K562 (cell line): ENCODE measurements around the gene ZG16B. TPM values are rescaled to one million over a fixed set of nuclear protein-coding genes. Genes with fewer than 3 reads are reported as not detected.

Experiments
- ATAC-seq: fragments of 200-7000 bp; cut with Tn5 transposase; 3 replicates; pipeline ENCODE4 v1.9.1; 2020; ENCODE audit warnings: moderate library complexity
- BruUV-seq: library from RNA; stranded (reverse); fragments of 400-500 nt; replicated peaks from 2 replicates; lab custom pipeline; 2021; lab: Mats Ljungman, UMichigan
- CTCF ChIA-PET: fragments of 300-600 bp; formaldehyde crosslinking; extraction: SDS; loops from one replicate; lab custom pipeline; 2021; ENCODE audit warnings: low intra/inter-chr PET ratio; lab: Yijun Ruan, JAX
- POLR2A ChIA-PET: fragments of 300-600, 350-650 bp; sonication (Branson Sonifier 250); formaldehyde crosslinking; extraction: SDS; loops from one replicate; lab custom pipeline; 2021; ENCODE audit warnings: antibody characterized with exemption, inconsistent platforms; lab: Yijun Ruan, JAX
- DNase-seq, 4 experiments: peaks; one replicate each; pipeline versions ENCODE4 v3.0.0 to v3.0.0-alpha.2; 2011 to 2018; ENCODE audit warnings: low spot score in 3 of 4, mixed read lengths in 3 of 4; ENCODE audit errors: extremely low read depth in 1 of 4
- FAIRE-seq: peaks from 2 replicates; lab custom pipeline; 2011; peaks lifted over from hg19 to GRCh38; lab: Jason Lieb, UNC
- H2AFZ ChIP-seq: 2 replicates; pipeline ENCODE4 v1.6.0; 2011; ENCODE audit warnings: low read depth, low read length, control low read depth, inconsistent platforms
- H3K27ac ChIP-seq: fragments of 200-600 bp; 3 replicates; pipeline ENCODE4 v1.8.0; 2011; ENCODE audit warnings: low read depth, mild to moderate bottlenecking, control low read depth, inconsistent platforms, low read length, moderate library complexity, mixed read lengths; ENCODE audit errors: extremely low read depth
- H3K27me3 ChIP-seq, 2 experiments: fragments of 300-600 bp in 1 of 2; 2 replicates in 1 of 2; 3 replicates in 1 of 2; pipeline versions ENCODE4 v1.6.0 to v1.8.0; 2011; ENCODE audit warnings: inconsistent platforms in 2 of 2, low read length in 2 of 2, mild to moderate bottlenecking in 1 of 2, mixed read lengths in 1 of 2, moderate library complexity in 1 of 2; ENCODE audit not compliant: control insufficient read depth in 2 of 2, insufficient read depth in 2 of 2
- H3K36me3 ChIP-seq: fragments of 300-600 bp; 3 replicates; pipeline ENCODE4 v1.8.0; 2011; ENCODE audit warnings: mild to moderate bottlenecking, low read length, inconsistent platforms; ENCODE audit not compliant: control insufficient read depth, insufficient read depth
- H3K4me1 ChIP-seq, 2 experiments: fragments of 200-600 bp in 1 of 2; replicated peaks in 1 of 2; 2 replicates in 1 of 2; 3 replicates in 1 of 2; pipeline versions ENCODE4 v1.5.1 to v1.8.0; 2011; ENCODE audit warnings: inconsistent platforms in 2 of 2, low read length in 2 of 2, mild to moderate bottlenecking in 1 of 2, mixed read lengths in 1 of 2, moderate library complexity in 1 of 2; ENCODE audit not compliant: control insufficient read depth in 2 of 2, insufficient read depth in 2 of 2
- H3K4me2 ChIP-seq: 2 replicates; pipeline ENCODE4 v1.6.1; 2011; ENCODE audit warnings: low read length, control low read depth, inconsistent platforms, mixed read lengths; ENCODE audit not compliant: insufficient read depth
- H3K4me3 ChIP-seq: fragments of 200-600 bp; sonication (generic), shearing (Covaris generic); 2 replicates; pipeline ENCODE4 v1.5.1; 2016; ENCODE audit warnings: control low read depth, inconsistent platforms
- H3K79me2 ChIP-seq: fragments of 200-600 bp; 3 replicates; pipeline ENCODE4 v1.8.0; 2011; ENCODE audit warnings: low read length, inconsistent platforms; ENCODE audit not compliant: control insufficient read depth, insufficient read depth
- H3K9ac ChIP-seq, 2 experiments: 2 replicates each; pipeline versions ENCODE4 v1.6.0 to v1.6.1; 2011; ENCODE audit warnings: low read depth in 2 of 2, low read length in 2 of 2, control low read depth in 1 of 2, inconsistent platforms in 1 of 2, mild to moderate bottlenecking in 1 of 2, mixed read lengths in 1 of 2; ENCODE audit not compliant: insufficient read depth in 1 of 2
- H3K9me1 ChIP-seq: one replicate; pipeline ENCODE4 v1.6.0; 2011; ENCODE audit warnings: inconsistent platforms, mild to moderate bottlenecking, low read length, moderate library complexity; ENCODE audit not compliant: control insufficient read depth, insufficient read depth
- H3K9me3 ChIP-seq: replicated peaks from 2 replicates; pipeline ENCODE4 v1.5.1; 2011; ENCODE audit warnings: low read depth, low read length, inconsistent platforms; ENCODE audit not compliant: control insufficient read depth, insufficient read depth
- H4K20me1 ChIP-seq: replicated peaks from 2 replicates; pipeline ENCODE4 v1.6.1; 2011; ENCODE audit warnings: low read length, inconsistent platforms, mixed read lengths; ENCODE audit not compliant: control insufficient read depth, insufficient read depth
- CCNT2 ChIP-seq: IDR thresholded peaks from 2 replicates; pipeline ENCODE4 v1.6.1; 2011; ENCODE audit warnings: borderline replicate concordance, low read depth, mild to moderate bottlenecking, moderate library complexity, mixed read lengths, low read length; ENCODE audit not compliant: insufficient read length; ENCODE audit errors: extremely low read depth
- CTBP1 ChIP-seq: fragments of 450-650 bp; IDR thresholded peaks from 2 replicates; pipeline ENCODE4 v1.6.1; 2016; ENCODE audit warnings: borderline replicate concordance
- GABPB1 ChIP-seq: sonication (generic); formaldehyde crosslinking; IDR thresholded peaks from 2 replicates; pipeline ENCODE4 v1.8.0; 2022; ENCODE audit warnings: mild to moderate bottlenecking, missing genetic modification reagents
- PBX2 ChIP-seq, 2 experiments: IDR thresholded peaks in 1 of 2; conservative IDR thresholded peaks in 1 of 2; 2 replicates each; pipeline ENCODE4 v1.6.1; 2016; ENCODE audit warnings: low read depth in 2 of 2, mild to moderate bottlenecking in 1 of 2, missing compliant biosample characterization in 1 of 2, missing genetic modification characterization in 1 of 2, moderate library complexity in 1 of 2
- ZKSCAN3 ChIP-seq: fragments of 250-450 bp; sonication (Bioruptor Pico); IDR thresholded peaks from 2 replicates; pipeline ENCODE4 v1.4.0; 2020
- ZNF12 ChIP-seq: sonication (generic); formaldehyde crosslinking; IDR thresholded peaks from 2 replicates; pipeline ENCODE4 v1.4.0; 2020; ENCODE audit warnings: mild to moderate bottlenecking, missing genetic modification reagents
- ZNF263 ChIP-seq: sonication (generic); formaldehyde crosslinking; IDR thresholded peaks from 2 replicates; pipeline ENCODE4 v1.8.0; 2022; ENCODE audit warnings: mild to moderate bottlenecking, missing genetic modification reagents, borderline replicate concordance
- ZNF584 ChIP-seq: fragments of 200-800 bp; sonication (Bioruptor generic); IDR thresholded peaks from 2 replicates; pipeline ENCODE4 v1.6.1; 2016; ENCODE audit warnings: low read depth, mild to moderate bottlenecking, missing genetic modification characterization, missing compliant biosample characterization
- WGBS: fragments of 100-300 bp; shearing (Covaris generic); methylation state at CpG from one replicate; pipeline ENCODE4 v1.1.6; 2016; ENCODE audit warnings: low coverage, mixed read lengths; ENCODE audit not compliant: insufficient coverage; ENCODE audit errors: missing lambda C conversion rate; 5-methylcytosine and 5-hydroxymethylcytosine counted together
- in situ Hi-C: fragments of 300-500 bp; cut with MboI; formaldehyde crosslinking; loops from 4 replicates; pipeline ENCODE4 v1.15.0; 2018; ENCODE audit warnings: inconsistent platforms, mixed read lengths
- intact Hi-C: fragments of 100-400 bp; cut with micrococcal nuclease; formaldehyde crosslinking; loops from 2 replicates; pipeline ENCODE4 v1.14.2; 2022
- polyA plus RNA-seq, 8 experiments: library from polyadenylated mRNA; depleted of rRNA in 4 of 8; stranded (reverse) in 5 of 8; unstranded in 3 of 8; fragments of >200 nt; fragmentation: Nextera tagmentation in 2 of 8; fragmentation: Illumina TruSeq in 1 of 8; extraction: Ambion mirVana in 2 of 8; extraction: Trizol in 1 of 8; gene quantifications; 2 replicates each; pipeline versions ENCODE4 v1.2.1 to v1.2.3, GENCODE V29; 2011 to 2014; ENCODE audit warnings: inconsistent platforms in 1 of 8, missing spikeins in 1 of 8
- total RNA-seq, 7 experiments: library from RNA; depleted of rRNA in 6 of 7; stranded (reverse); fragments of >200 nt in 6 of 7; fragmentation: Illumina TruSeq in 2 of 7; extraction: Trizol in 2 of 7; gene quantifications; 2 replicates each; pipeline versions ENCODE4 v1.2.1 to v1.2.3, GENCODE V29; 2011 to 2021; ENCODE audit warnings: low replicate concordance in 1 of 7
- TF ChIP-seq, protein P1 (sequence below): fragments of 450-650 bp; formaldehyde crosslinking; IDR thresholded peaks from 2 replicates; pipeline ENCODE4 v1.4.0; 2020; ENCODE audit warnings: mild to moderate bottlenecking, moderate library complexity

ZG16B gene
- total and polyA plus RNA-seq, 9 of the 15 experiments (the other 6 are each of a cell fraction or from before 2014, with no cell fraction given): 0.25 to 0.43 (median 0.34) TPM; not detected in 5

- TF ChIP-seq PBX2 (CRISPR knock-in tag; IDR thresholded peaks at IDR 0.05; ENCODE audit: low read depth) (no peak), PBX2 (tag; conservative IDR thresholded peaks at IDR 0.05; ENCODE audit: low read depth) (no peak), CTBP1 (peak; percentile 30; the same call in 1 of the 2 replicates)
Observed at GRCh38 chr16:2786061-2786825, 43.9 kb upstream of the ZG16B start (continued).

- no peak for FAIRE-seq
- ChIA-PET CTCF (no interaction called here), POLR2A (no interaction called here)
- H3K9me3 ChIP-seq: no peaks in the 10 kb centered on the region
- no TSS peak for BruUV-seq
- in situ Hi-C loops: no loop called here
- intact Hi-C loops: no loop called here
- H3K9ac ChIP-seq: no peak overlapping the region
- no peak for DNase-seq
- H3K4me2 ChIP-seq: no peak overlapping the region
- no peak overlapping the region for H3K27ac ChIP-seq
- no peak for ATAC-seq
- H3K4me1 ChIP-seq: peaks cover 4 to 31% of the 10 kb centered on the region in 2 experiments; a peak in 4 of 5 replicates
- TF ChIP-seq ZKSCAN3 (CRISPR knock-in tag) (no peak), CCNT2 (no peak), ZNF263 (CRISPR knock-in tag) (peak; percentile 85), GABPB1 (CRISPR knock-in tag) (no peak), ZNF584 (CRISPR knock-in tag) (no peak), ZNF12 (CRISPR knock-in tag) (no peak)
- TF ChIP-seq, protein P1, sequence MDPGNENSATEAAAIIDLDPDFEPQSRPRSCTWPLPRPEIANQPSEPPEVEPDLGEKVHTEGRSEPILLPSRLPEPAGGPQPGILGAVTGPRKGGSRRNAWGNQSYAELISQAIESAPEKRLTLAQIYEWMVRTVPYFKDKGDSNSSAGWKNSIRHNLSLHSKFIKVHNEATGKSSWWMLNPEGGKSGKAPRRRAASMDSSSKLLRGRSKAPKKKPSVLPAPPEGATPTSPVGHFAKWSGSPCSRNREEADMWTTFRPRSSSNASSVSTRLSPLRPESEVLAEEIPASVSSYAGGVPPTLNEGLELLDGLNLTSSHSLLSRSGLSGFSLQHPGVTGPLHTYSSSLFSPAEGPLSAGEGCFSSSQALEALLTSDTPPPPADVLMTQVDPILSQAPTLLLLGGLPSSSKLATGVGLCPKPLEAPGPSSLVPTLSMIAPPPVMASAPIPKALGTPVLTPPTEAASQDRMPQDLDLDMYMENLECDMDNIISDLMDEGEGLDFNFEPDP (CRISPR knock-in tag): no peak
- no peaks in the 10 kb centered on the region for H3K36me3 ChIP-seq
- no peak overlapping the region for H3K4me3 ChIP-seq
- H4K20me1 ChIP-seq: peaks cover 10% of the 10 kb centered on the region; the same call in 1 of the 2 replicates
- no CpG with 5 or more reads among the region's 3 CpGs for WGBS
- H3K9me1 ChIP-seq: no peaks in the 10 kb centered on the region
- no peak overlapping the region for H2AFZ ChIP-seq
- peaks cover 20 to 32% of the 10 kb centered on the region in 2 experiments; a peak in 4 of 5 replicates for H3K27me3 ChIP-seq
- H3K79me2 ChIP-seq: no peaks in the 10 kb centered on the region
Observed at GRCh38 chr16:2786826-2787151, 43.3 kb upstream of the ZG16B start.
